Osteoblast (primary cell): ENCODE measurements around the gene OTOG. TPM values are rescaled to one million over a fixed set of nuclear protein-coding genes. Genes with fewer than 3 reads are reported as not detected.

Source experiments
- DNase-seq: peaks from one replicate; pipeline ENCODE4 v3.0.0; 2011; ENCODE audit warnings: low spot score, mixed read lengths; ENCODE audit not compliant: insufficient read length; ENCODE audit errors: missing footprints
- H2AFZ ChIP-seq: 2 replicates; pipeline ENCODE4 v1.6.0; 2011; ENCODE audit warnings: mild to moderate bottlenecking, low read length
- H3K27ac ChIP-seq: 2 replicates; pipeline ENCODE4 v1.5.1; 2011; ENCODE audit warnings: mild to moderate bottlenecking, low read depth, low read length, moderate library complexity
- H3K27me3 ChIP-seq: 2 replicates; pipeline ENCODE4 v1.6.0; 2012; ENCODE audit warnings: mild to moderate bottlenecking, control low read depth, inconsistent platforms, low read length, moderate library complexity; ENCODE audit not compliant: insufficient read depth
- H3K36me3 ChIP-seq: 2 replicates; pipeline ENCODE4 v1.5.1; 2011; ENCODE audit warnings: mild to moderate bottlenecking, low read length, control low read depth, moderate library complexity; ENCODE audit not compliant: insufficient read depth
- H3K4me1 ChIP-seq: 2 replicates; pipeline ENCODE4 v1.5.1; 2011; ENCODE audit warnings: mild to moderate bottlenecking, low read length, control low read depth, moderate library complexity; ENCODE audit not compliant: insufficient read depth
- H3K4me2 ChIP-seq: 2 replicates; pipeline ENCODE4 v1.6.0; 2011; ENCODE audit warnings: mild to moderate bottlenecking, low read length; ENCODE audit not compliant: insufficient read depth
- H3K4me3 ChIP-seq: fragments of 200-600 bp; sonication (generic); 3 replicates; pipeline ENCODE4 v1.5.1; 2012; ENCODE audit warnings: mild to moderate bottlenecking, low read length, inconsistent platforms; ENCODE audit not compliant: insufficient read depth
- H3K79me2 ChIP-seq: 2 replicates; pipeline ENCODE4 v1.6.0; 2012; ENCODE audit warnings: mild to moderate bottlenecking, low read length, control low read depth, inconsistent platforms; ENCODE audit not compliant: insufficient read depth
- H3K9me3 ChIP-seq: 2 replicates; pipeline ENCODE4 v1.5.1; 2011; ENCODE audit warnings: low read depth, low read length, control low read depth
- H4K20me1 ChIP-seq: 2 replicates; pipeline ENCODE4 v1.6.0; 2012; ENCODE audit warnings: mild to moderate bottlenecking, low read length, control low read depth; ENCODE audit not compliant: insufficient read depth
- CTCF ChIP-seq: IDR thresholded peaks from 2 replicates; pipeline ENCODE4 v1.5.1; 2011; ENCODE audit warnings: mild to moderate bottlenecking, low read depth, low read length, moderate library complexity; ENCODE audit errors: extremely low read depth
- total RNA-seq: library from RNA; depleted of rRNA; stranded (reverse); fragments of >200 nt; gene quantifications from 2 replicates; pipeline ENCODE4 v1.2.3, GENCODE V29; 2012

The OTOG gene
- total RNA-seq, 1 donor: not detected

GRCh38 chr11:17655682-17656081 lies 108.6 kb downstream of the OTOG start:
- Histone ChIP-seq H3K4me2 (no peak overlapping the region), H3K79me2 (no peaks in the 10 kb centered on the region), H2AFZ (no peak overlapping the region), H4K20me1 (no peaks in the 10 kb centered on the region), H3K36me3 (no peaks in the 10 kb centered on the region), H3K9me3 (no peaks in the 10 kb centered on the region), H3K27ac (no peak overlapping the region), H3K27me3 (peaks cover 2% of the 10 kb centered on the region), H3K4me1 (no peaks in the 10 kb centered on the region), H3K4me3 (no peak overlapping the region)
- no peak for TF ChIP-seq CTCF
- DNase-seq: no peak

DNA sequence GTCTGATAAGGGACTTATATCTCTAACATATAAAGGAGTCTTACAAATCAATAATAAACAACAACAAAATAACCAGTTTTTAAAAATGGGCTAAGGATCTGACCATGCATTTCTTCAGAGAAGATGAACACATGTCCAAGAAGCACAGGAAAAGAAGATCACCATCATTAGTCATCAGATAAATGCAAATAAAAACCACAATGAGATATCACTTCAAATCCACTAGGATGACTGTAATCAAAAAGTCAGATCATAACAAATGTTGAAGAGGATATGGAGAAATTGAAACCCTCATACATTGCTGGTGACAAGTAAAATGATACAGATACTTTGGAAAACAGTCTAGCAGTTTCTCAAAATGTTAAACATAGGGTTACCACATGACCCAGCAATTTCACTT lies 111.2 kb downstream of the OTOG start:
- Histone ChIP-seq H3K27ac (no peak overlapping the region), H3K4me1 (no peaks in the 10 kb centered on the region), H3K79me2 (no peaks in the 10 kb centered on the region), H3K4me3 (no peak overlapping the region), H3K9me3 (no peaks in the 10 kb centered on the region), H3K4me2 (no peak overlapping the region), H2AFZ (no peak overlapping the region), H3K36me3 (no peaks in the 10 kb centered on the region), H3K27me3 (no peaks in the 10 kb centered on the region), H4K20me1 (no peaks in the 10 kb centered on the region)
- TF ChIP-seq CTCF: no peak
- no peak for DNase-seq

GRCh38 chr11:17668166-17668565 lies 121.1 kb downstream of the OTOG start:
- H3K79me2 ChIP-seq: no peaks in the 10 kb centered on the region
- no peaks in the 10 kb centered on the region for H3K36me3 ChIP-seq
- no peak for DNase-seq
- no peak overlapping the region for H2AFZ ChIP-seq
- no peaks in the 10 kb centered on the region for H4K20me1 ChIP-seq
- H3K4me3 ChIP-seq: no peak overlapping the region
- no peaks in the 10 kb centered on the region for H3K4me1 ChIP-seq
- no peak overlapping the region for H3K4me2 ChIP-seq
- no peak overlapping the region for H3K27ac ChIP-seq
- peaks cover 15% of the 10 kb centered on the region for H3K27me3 ChIP-seq
- no peak for TF ChIP-seq CTCF
- H3K9me3 ChIP-seq: no peaks in the 10 kb centered on the region

- Histone ChIP-seq H3K36me3 (no peaks in the 10 kb centered on the region), H3K4me2 (no peak overlapping the region), H3K79me2 (no peaks in the 10 kb centered on the region), H4K20me1 (no peaks in the 10 kb centered on the region), H3K4me3 (no peak overlapping the region), H2AFZ (no peak overlapping the region), H3K4me1 (peaks cover 10% of the 10 kb centered on the region), H3K9me3 (no peaks in the 10 kb centered on the region), H3K27ac (no peak overlapping the region), H3K27me3 (peaks cover 21% of the 10 kb centered on the region)
- no peak for DNase-seq
- no peak for TF ChIP-seq CTCF
These were observed 125.4 kb downstream of the OTOG start for GRCh38 chr11:17672469-17672868.
